Measurements from ENCODE around the gene PRPF8. TPM values are rescaled to one million over a fixed set of nuclear protein-coding genes. Genes with fewer than 3 reads are reported as not detected.

The PRPF8 gene
- polyA plus RNA-seq, 3 donors: 53.3 to 128 (median 78.0) TPM

- peak; percentile 98 for TF ChIP-seq CTCF (IDR thresholded peaks at IDR 0.05)
- no peak overlapping the region for H3K4me3 ChIP-seq (replicated peaks in 1 of 3; ENCODE audit: low read depth in 2 of 3, low read length in 3 of 3)
- Mint-ChIP-seq H3K4me1 (peaks cover 39% of the 10 kb centered on the region), H3K4me3 (no peak overlapping the region), H3K27me3 (ENCODE audit: low read depth in 3 of 3) (peaks cover 0 to 2% (median 0%) of the 10 kb centered on the region in 3 donors), H3K27ac (peak overlapping the region in 3 of 7 donors; percentile 41 to 76 (median 61)), H3K36me3 (peaks cover 2 to 5% of the 10 kb centered on the region in 2 donors), H3K9me3 (peaks cover 0 to 2% (median 0%) of the 10 kb centered on the region in 7 donors)
- DNase-seq: peak; percentile 40 to 65 (median 64)
- H2AFZ ChIP-seq (ENCODE audit: insufficient read depth, low read depth, low read length, poor library complexity, severe bottlenecking): no peak overlapping the region
- intact Hi-C loops (cut with micrococcal nuclease): loop anchor here in 1 of 2 donors (10.0 kb wide), 1 partner anchor 114 kb away; the partner anchor contains the start of gene RPA1
- peaks cover under 1 to 4% of the 10 kb centered on the region in 2 donors for H3K36me3 ChIP-seq (replicated peaks in 1 of 2; ENCODE audit: control insufficient read depth in 1 of 2, insufficient read depth in 2 of 2, low read length in 2 of 2)
- no peak overlapping the region for H3K27ac ChIP-seq (ENCODE audit: low read depth in 1 of 2, low read length in 2 of 2)
- peaks cover 16% of the 10 kb centered on the region for H3K79me2 ChIP-seq (ENCODE audit: insufficient read depth, low read length)
- H3K4me2 ChIP-seq (replicated peaks; ENCODE audit: extremely low read depth, low read length, poor library complexity, severe bottlenecking): no peak overlapping the region
- no peak overlapping the region for H3K9ac ChIP-seq (ENCODE audit: insufficient read depth, low read length, poor library complexity, severe bottlenecking)
- H4K20me1 ChIP-seq (ENCODE audit: insufficient read depth, low read length): peaks cover 10% of the 10 kb centered on the region
- H3K27me3 ChIP-seq (ENCODE audit: control insufficient read depth in 2 of 2, insufficient read depth in 2 of 2, low read length in 2 of 2): no peaks in the 10 kb centered on the region
- peaks cover 47 to 57% of the 10 kb centered on the region in 2 donors for H3K4me1 ChIP-seq (ENCODE audit: control insufficient read depth in 1 of 2, insufficient read depth in 2 of 2, low read length in 2 of 2)
- 47% methylated on average over 5 of the region's 11 CpGs for WGBS (ENCODE audit: insufficient coverage)
- H3K9me3 ChIP-seq (replicated peaks in 1 of 2; ENCODE audit: control insufficient read depth in 1 of 2, insufficient read depth in 1 of 2, low read length in 2 of 2): no peaks in the 10 kb centered on the region
Observed at GRCh38 chr17:1720856-1721386, 36.3 kb upstream of the PRPF8 start.

GRCh38 chr17:1718362-1719165 lies 33.9 kb upstream of the PRPF8 start:
- H3K9ac ChIP-seq (ENCODE audit: insufficient read depth, low read length, poor library complexity, severe bottlenecking): no peak overlapping the region
- 92% methylated on average over 12 of the region's 19 CpGs for WGBS (ENCODE audit: insufficient coverage)
- H3K36me3 Mint-ChIP-seq: peaks cover 10 to 12% of the 10 kb centered on the region in 2 donors
- H3K4me1 Mint-ChIP-seq: peaks cover 42% of the 10 kb centered on the region
- H3K4me2 ChIP-seq (replicated peaks; ENCODE audit: extremely low read depth, low read length, poor library complexity, severe bottlenecking): no peak overlapping the region
- H2AFZ ChIP-seq (ENCODE audit: insufficient read depth, low read depth, low read length, poor library complexity, severe bottlenecking): no peak overlapping the region
- peak overlapping the region; percentile 98 to 99 (median 99) for H3K27ac Mint-ChIP-seq
- H3K27me3 ChIP-seq (ENCODE audit: control insufficient read depth in 2 of 2, insufficient read depth in 2 of 2, low read length in 2 of 2): no peaks in the 10 kb centered on the region
- intact Hi-C loops (cut with micrococcal nuclease): loop anchor here (5.0 to 10.0 kb wide), 6 partner anchors 36 to 674 kb away; partner anchors contain the start of genes DPH1 (in 1 of the 2), PRPF8 (in 1 of the 2), RILP (in 1 of the 2) and RPA1 (in 1 of the 2)
- no peak overlapping the region for H3K4me3 ChIP-seq (replicated peaks in 1 of 3; ENCODE audit: low read depth in 2 of 3, low read length in 3 of 3)
- no peak for TF ChIP-seq CTCF (IDR thresholded peaks at IDR 0.05)
- H3K27me3 Mint-ChIP-seq (ENCODE audit: low read depth in 3 of 3): peaks cover 0 to 9% (median 2%) of the 10 kb centered on the region in 3 donors
- peaks cover 0 to 3% (median 0%) of the 10 kb centered on the region in 7 donors for H3K9me3 Mint-ChIP-seq
- DNase-seq: peak in 1 of 3 donors; percentile 7
- peaks cover 27% of the 10 kb centered on the region for H3K79me2 ChIP-seq (ENCODE audit: insufficient read depth, low read length)
- H3K36me3 ChIP-seq (replicated peaks in 1 of 2; ENCODE audit: control insufficient read depth in 1 of 2, insufficient read depth in 2 of 2, low read length in 2 of 2): peaks cover 2 to 5% of the 10 kb centered on the region in 2 donors
- peak overlapping the region; percentile 4 to 92 for H3K4me3 Mint-ChIP-seq
- H3K9me3 ChIP-seq (replicated peaks in 1 of 2; ENCODE audit: control insufficient read depth in 1 of 2, insufficient read depth in 1 of 2, low read length in 2 of 2): no peaks in the 10 kb centered on the region
- H3K4me1 ChIP-seq (ENCODE audit: control insufficient read depth in 1 of 2, insufficient read depth in 2 of 2, low read length in 2 of 2): peaks cover 45 to 50% of the 10 kb centered on the region in 2 donors
- peak overlapping the region; percentile 97 to 98 for H3K27ac ChIP-seq (ENCODE audit: low read depth in 1 of 2, low read length in 2 of 2)
- H4K20me1 ChIP-seq (ENCODE audit: insufficient read depth, low read length): peaks cover 25% of the 10 kb centered on the region

All from CD14-positive monocyte (primary cell).